Right atrium auricular region (tissue), 2 donors: ENCODE measurements around the gene ZNF862. TPM values are rescaled to one million over a fixed set of nuclear protein-coding genes. Genes with fewer than 3 reads are reported as not detected.

Experiments used
- DNase-seq: peaks from one replicate; pipeline ENCODE4 v3.0.0-alpha.2; 2019; ENCODE audit warnings: low spot score
- H3K27ac ChIP-seq, 2 donors: fragments of 200-600 bp; sonication (generic); 1 replicate in 1 of 2; 2 replicates in 1 of 2; pipeline ENCODE4 v1.5.1; 2016 to 2019
- H3K27me3 ChIP-seq, 2 donors: fragments of 200-600 bp; sonication (generic); one replicate each; pipeline versions ENCODE4 v1.5.1 to v1.6.0; 2017 to 2019
- H3K36me3 ChIP-seq: fragments of 200-600 bp; sonication (generic); one replicate; pipeline ENCODE4 v1.5.1; 2016
- H3K4me1 ChIP-seq, 2 donors: fragments of 200-600 bp; sonication (generic); one replicate each; pipeline versions ENCODE4 v1.5.1 to v1.6.0; 2017 to 2019
- H3K4me3 ChIP-seq, 2 donors: fragments of 200-600 bp; sonication (generic); 1 replicate in 1 of 2; 2 replicates in 1 of 2; pipeline ENCODE4 v1.5.1; 2017 to 2019; ENCODE audit warnings: mild to moderate bottlenecking in 1 of 2, moderate library complexity in 1 of 2
- H3K9me3 ChIP-seq, 2 donors: fragments of 200-600 bp; sonication (generic); one replicate each; pipeline ENCODE4 v1.5.1; 2019
- CTCF ChIP-seq, 2 donors: fragments of 200-600 bp; sonication (generic); IDR thresholded peaks; one replicate each; pipeline ENCODE4 v1.5.1; 2019; ENCODE audit warnings: antibody characterized with exemption in 2 of 2
- total RNA-seq, 2 donors: library from RNA; depleted of rRNA; stranded (reverse); fragments of >200 nt; gene quantifications; one replicate each; pipeline ENCODE4 v1.1.0, GENCODE V29; 2016

The ZNF862 gene
- total RNA-seq, 2 donors from 2014 or later = 7.0 to 11.0 TPM

- DNase-seq = no peak
- H3K4me3 ChIP-seq = no peak overlapping the region
- H3K36me3 ChIP-seq = no peaks in the 10 kb centered on the region
- no peak for TF ChIP-seq CTCF (IDR thresholded peaks at IDR 0.05)
- H3K27me3 ChIP-seq = no peaks in the 10 kb centered on the region
- H3K9me3 ChIP-seq = no peaks in the 10 kb centered on the region
- no peaks in the 10 kb centered on the region for H3K4me1 ChIP-seq
- no peak overlapping the region for H3K27ac ChIP-seq
These were observed 34.6 kb upstream of the ZNF862 start for GRCh38 chr7:149803551-149804074.

GRCh38 chr7:149804106-149804505 lies 34.1 kb upstream of the ZNF862 start:
- H3K27me3 ChIP-seq = no peaks in the 10 kb centered on the region
- DNase-seq = no peak
- H3K27ac ChIP-seq = no peak overlapping the region
- H3K4me1 ChIP-seq = no peaks in the 10 kb centered on the region
- no peak for TF ChIP-seq CTCF (IDR thresholded peaks at IDR 0.05)
- H3K4me3 ChIP-seq = no peak overlapping the region
- no peaks in the 10 kb centered on the region for H3K36me3 ChIP-seq
- H3K9me3 ChIP-seq = no peaks in the 10 kb centered on the region

GRCh38 chr7:149806726-149807125 lies 31.4 kb upstream of the ZNF862 start:
- no peak overlapping the region for H3K4me3 ChIP-seq
- H3K9me3 ChIP-seq = no peaks in the 10 kb centered on the region
- no peak for DNase-seq
- H3K36me3 ChIP-seq = no peaks in the 10 kb centered on the region
- no peaks in the 10 kb centered on the region for H3K27me3 ChIP-seq
- H3K27ac ChIP-seq = no peak overlapping the region
- H3K4me1 ChIP-seq = no peaks in the 10 kb centered on the region
- TF ChIP-seq CTCF (IDR thresholded peaks at IDR 0.05) = no peak

GRCh38 chr7:149808311-149808710 lies 29.9 kb upstream of the ZNF862 start:
- Histone ChIP-seq H3K9me3 (no peaks in the 10 kb centered on the region), H3K4me1 (no peaks in the 10 kb centered on the region), H3K27ac (no peak overlapping the region), H3K36me3 (no peaks in the 10 kb centered on the region), H3K4me3 (no peak overlapping the region), H3K27me3 (no peaks in the 10 kb centered on the region)
- DNase-seq = no peak
- TF ChIP-seq CTCF (IDR thresholded peaks at IDR 0.05) = no peak

- Histone ChIP-seq H3K36me3 (no peaks in the 10 kb centered on the region), H3K4me1 (no peaks in the 10 kb centered on the region), H3K27me3 (no peaks in the 10 kb centered on the region), H3K9me3 (no peaks in the 10 kb centered on the region), H3K27ac (no peak overlapping the region), H3K4me3 (no peak overlapping the region)
- no peak for DNase-seq
- no peak for TF ChIP-seq CTCF (IDR thresholded peaks at IDR 0.05)
These were observed 29.0 kb upstream of the ZNF862 start for GRCh38 chr7:149809215-149809614.

GRCh38 chr7:149811221-149811620 lies 27.0 kb upstream of the ZNF862 start:
- Histone ChIP-seq H3K27ac (no peak overlapping the region), H3K27me3 (no peaks in the 10 kb centered on the region), H3K4me1 (no peaks in the 10 kb centered on the region), H3K9me3 (no peaks in the 10 kb centered on the region), H3K36me3 (no peaks in the 10 kb centered on the region), H3K4me3 (no peak overlapping the region)
- no peak for TF ChIP-seq CTCF (IDR thresholded peaks at IDR 0.05)
- no peak for DNase-seq
